ENCODE results near the gene ARHGAP42.

The ARHGAP42 gene

DNA sequence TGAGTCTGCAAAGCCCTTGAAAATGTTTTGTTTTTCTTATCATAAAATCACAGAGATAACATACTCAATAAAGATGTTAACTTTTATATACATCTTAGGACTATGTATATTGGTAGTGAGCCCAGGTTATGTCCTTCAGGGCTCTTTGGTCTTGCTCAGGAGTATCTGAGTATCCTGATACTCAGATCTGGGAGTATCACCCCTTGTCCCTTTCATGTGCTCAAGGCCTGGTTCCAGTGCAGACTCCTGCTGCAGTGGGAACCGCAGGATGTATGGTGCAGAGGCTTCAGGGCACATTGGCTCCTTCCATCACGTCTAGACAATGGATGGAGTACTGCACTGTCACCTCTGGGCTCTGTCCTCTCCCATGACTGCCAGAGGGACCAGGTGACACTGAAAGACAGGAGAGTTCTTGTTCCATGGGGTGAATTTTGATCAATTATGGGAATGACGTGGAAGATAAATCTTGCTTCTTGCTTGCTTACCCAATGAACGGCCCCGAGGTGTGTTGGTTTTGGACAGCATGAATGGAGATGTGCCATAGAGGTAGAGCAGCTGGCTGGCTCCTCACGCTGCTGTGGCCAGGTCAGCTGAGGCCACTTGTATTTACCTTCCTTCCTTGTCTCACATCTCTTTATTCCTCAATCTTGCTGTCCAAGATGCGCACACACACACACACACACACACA lies 215.5 kb downstream of the ARHGAP42 start:
- no peak for TF ChIP-seq EZH2 (IDR thresholded peaks at IDR 0.05)
- TF ChIP-seq POLR2AphosphoS5 (IDR thresholded peaks at IDR 0.05; ENCODE audit: borderline replicate concordance, low read depth, low read length) = no peak
- TF ChIP-seq FOXP2 (optimal IDR thresholded peaks at IDR 0.05; ENCODE audit: control extremely low read depth, extremely low read length, insufficient read depth) = no peak
- Histone ChIP-seq H3K36me3 (ENCODE audit: insufficient read depth, low read length) (no peaks in the 10 kb centered on the region), H3K9ac (ENCODE audit: insufficient read length) (no peak overlapping the region), H3K27ac (no peak overlapping the region), H3K4me3 (no peak overlapping the region), H3K9me3 (ENCODE audit: low read depth, low read length) (no peaks in the 10 kb centered on the region)
- no peak for DNase-seq (ENCODE audit: low read depth, low spot score)

DNA sequence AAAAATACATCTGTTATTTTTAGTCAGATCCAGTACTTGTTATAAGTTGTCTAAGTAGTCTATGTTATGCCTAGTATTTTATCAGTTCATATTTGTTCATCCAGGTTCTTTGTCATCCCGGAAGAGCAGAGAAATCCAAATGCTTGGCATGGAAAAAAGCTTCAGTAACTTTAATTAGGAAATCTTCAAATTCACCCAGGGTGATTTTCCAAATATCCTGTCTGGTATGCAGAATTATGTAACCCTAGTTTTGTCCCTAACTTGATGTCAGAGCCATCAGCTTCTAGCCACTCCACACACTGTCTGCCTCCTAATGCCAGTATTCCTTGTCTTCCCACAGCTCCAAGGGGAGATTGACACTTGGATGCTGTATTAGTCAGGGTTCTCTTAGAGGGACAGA lies 216.2 kb downstream of the ARHGAP42 start:
- Histone ChIP-seq H3K27ac (no peak overlapping the region), H3K4me3 (no peak overlapping the region), H3K9me3 (ENCODE audit: low read depth, low read length) (no peaks in the 10 kb centered on the region), H3K9ac (ENCODE audit: insufficient read length) (no peak overlapping the region), H3K36me3 (ENCODE audit: insufficient read depth, low read length) (no peaks in the 10 kb centered on the region)
- TF ChIP-seq POLR2AphosphoS5 (IDR thresholded peaks at IDR 0.05; ENCODE audit: borderline replicate concordance, low read depth, low read length) (no peak), EZH2 (IDR thresholded peaks at IDR 0.05) (no peak), FOXP2 (optimal IDR thresholded peaks at IDR 0.05; ENCODE audit: control extremely low read depth, extremely low read length, insufficient read depth) (no peak)
- no peak for DNase-seq (ENCODE audit: low read depth, low spot score)

DNA sequence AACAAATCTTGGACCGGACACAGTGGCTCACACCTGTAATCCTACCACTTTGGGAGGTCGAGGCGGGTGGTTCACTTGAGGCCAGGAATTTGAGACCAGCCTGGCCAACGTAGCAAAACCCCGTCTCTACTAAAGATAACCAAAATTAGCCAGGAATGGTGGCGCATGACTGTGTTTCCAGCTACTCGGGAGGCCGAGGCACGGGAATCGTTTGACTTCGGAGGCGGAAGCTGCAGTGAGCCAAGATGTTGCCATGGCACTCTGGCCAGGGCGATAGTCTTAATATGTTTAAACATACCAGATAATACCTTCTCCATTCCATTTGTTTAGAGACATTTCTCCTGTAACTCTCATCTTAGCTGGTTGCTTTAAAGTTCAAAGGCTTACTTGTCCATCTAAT lies 218.6 kb downstream of the ARHGAP42 start:
- H3K27ac ChIP-seq = no peak overlapping the region
- no peak for DNase-seq (ENCODE audit: low read depth, low spot score)
- TF ChIP-seq POLR2AphosphoS5 (IDR thresholded peaks at IDR 0.05; ENCODE audit: borderline replicate concordance, low read depth, low read length) (no peak), EZH2 (IDR thresholded peaks at IDR 0.05) (no peak), FOXP2 (optimal IDR thresholded peaks at IDR 0.05; ENCODE audit: control extremely low read depth, extremely low read length, insufficient read depth) (no peak)
- no peak overlapping the region for H3K4me3 ChIP-seq
- no peak overlapping the region for H3K9ac ChIP-seq (ENCODE audit: insufficient read length)
- no peaks in the 10 kb centered on the region for H3K36me3 ChIP-seq (ENCODE audit: insufficient read depth, low read length)
- H3K9me3 ChIP-seq (ENCODE audit: low read depth, low read length) = no peaks in the 10 kb centered on the region

DNA sequence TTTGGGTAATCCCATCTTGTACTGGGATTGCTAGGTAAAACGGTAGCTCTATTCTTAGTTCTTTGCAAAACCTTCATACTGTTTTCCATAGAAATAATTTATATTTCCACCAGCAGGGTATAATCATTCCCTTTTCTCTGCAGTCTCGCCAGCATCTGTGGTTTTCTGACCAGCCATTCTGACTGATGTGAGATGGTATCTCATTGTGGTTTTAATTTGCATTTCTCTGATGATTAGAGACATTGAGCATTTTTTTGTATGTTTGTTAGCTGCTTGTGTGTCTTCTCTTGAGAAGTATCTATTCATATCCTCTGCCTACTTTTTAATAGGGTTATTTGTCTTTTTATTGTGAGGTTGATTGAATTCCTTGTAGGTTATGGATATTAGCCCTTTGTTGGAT lies 221.7 kb downstream of the ARHGAP42 start:
- no peaks in the 10 kb centered on the region for H3K9me3 ChIP-seq (ENCODE audit: low read depth, low read length)
- TF ChIP-seq FOXP2 (optimal IDR thresholded peaks at IDR 0.05; ENCODE audit: control extremely low read depth, extremely low read length, insufficient read depth) (no peak), EZH2 (IDR thresholded peaks at IDR 0.05) (no peak), POLR2AphosphoS5 (IDR thresholded peaks at IDR 0.05; ENCODE audit: borderline replicate concordance, low read depth, low read length) (no peak)
- H3K36me3 ChIP-seq (ENCODE audit: insufficient read depth, low read length) = no peaks in the 10 kb centered on the region
- H3K27ac ChIP-seq = no peak overlapping the region
- no peak overlapping the region for H3K4me3 ChIP-seq
- no peak overlapping the region for H3K9ac ChIP-seq (ENCODE audit: insufficient read length)
- no peak for DNase-seq (ENCODE audit: low read depth, low spot score)

DNA sequence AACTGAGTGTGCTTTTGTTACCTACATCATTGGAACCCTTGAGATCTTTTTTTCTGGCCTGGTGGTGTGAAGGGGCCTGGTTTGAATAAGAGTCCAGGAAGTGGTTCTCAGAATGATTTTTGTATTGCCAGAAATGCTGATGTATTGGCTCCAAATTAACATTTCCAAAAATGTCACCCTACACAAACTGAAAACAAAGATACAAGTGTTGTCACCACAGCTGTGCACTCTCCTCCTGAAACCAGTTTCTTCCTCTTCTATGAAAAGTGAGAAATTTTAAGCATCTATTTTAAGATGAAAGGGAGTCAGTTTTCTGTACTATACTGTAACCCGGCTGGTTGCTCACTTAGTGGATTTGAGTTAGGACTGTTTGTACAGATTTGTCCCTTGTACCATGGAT lies 223.7 kb downstream of the ARHGAP42 start:
- DNase-seq (ENCODE audit: low read depth, low spot score) = no peak
- H3K9me3 ChIP-seq (ENCODE audit: low read depth, low read length) = no peaks in the 10 kb centered on the region
- H3K36me3 ChIP-seq (ENCODE audit: insufficient read depth, low read length) = no peaks in the 10 kb centered on the region
- H3K27ac ChIP-seq = no peak overlapping the region
- no peak overlapping the region for H3K9ac ChIP-seq (ENCODE audit: insufficient read length)
- no peak overlapping the region for H3K4me3 ChIP-seq
- TF ChIP-seq FOXP2 (optimal IDR thresholded peaks at IDR 0.05; ENCODE audit: control extremely low read depth, extremely low read length, insufficient read depth) (no peak), POLR2AphosphoS5 (IDR thresholded peaks at IDR 0.05; ENCODE audit: borderline replicate concordance, low read depth, low read length) (no peak), EZH2 (IDR thresholded peaks at IDR 0.05) (no peak)

DNA sequence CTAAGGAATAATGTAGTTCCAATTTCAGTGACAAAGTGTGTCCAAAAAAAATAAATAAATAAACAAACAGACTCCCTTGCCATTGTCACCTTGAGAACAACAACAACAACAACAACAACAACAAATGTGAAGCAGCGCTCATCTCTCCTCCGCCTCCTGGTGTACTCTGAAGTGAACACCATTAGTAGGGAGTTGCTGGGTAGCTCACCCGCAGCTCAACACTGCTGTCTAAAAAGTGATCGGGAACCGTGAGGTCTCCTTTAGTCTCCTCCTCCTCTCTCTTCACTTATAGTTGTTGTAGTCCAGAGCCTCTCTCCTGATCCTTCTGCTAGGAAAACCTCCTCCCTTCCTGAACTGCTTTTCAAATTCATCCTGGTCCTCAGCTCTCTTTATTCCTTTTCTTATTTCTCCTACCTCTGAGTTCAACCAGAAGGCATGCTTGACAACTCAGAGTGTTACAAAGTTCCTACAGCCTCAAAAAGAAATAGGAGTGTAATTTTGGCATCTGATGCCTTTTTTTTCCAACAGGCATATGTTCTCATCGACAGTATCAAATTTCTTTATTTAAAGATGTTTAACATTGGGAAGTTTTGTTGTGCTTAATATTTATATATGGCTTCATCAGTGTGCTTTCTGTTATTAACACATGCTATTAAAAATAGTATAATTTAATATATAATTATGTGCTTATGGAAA lies 227.5 kb downstream of the ARHGAP42 start:
- TF ChIP-seq FOXP2 (optimal IDR thresholded peaks at IDR 0.05; ENCODE audit: control extremely low read depth, extremely low read length, insufficient read depth) = no peak
- no peak for TF ChIP-seq EZH2 (IDR thresholded peaks at IDR 0.05)
- TF ChIP-seq POLR2AphosphoS5 (IDR thresholded peaks at IDR 0.05; ENCODE audit: borderline replicate concordance, low read depth, low read length) = no peak
- Histone ChIP-seq H3K27ac (no peak overlapping the region), H3K36me3 (ENCODE audit: insufficient read depth, low read length) (no peaks in the 10 kb centered on the region), H3K9me3 (ENCODE audit: low read depth, low read length) (no peaks in the 10 kb centered on the region), H3K9ac (ENCODE audit: insufficient read length) (no peak overlapping the region), H3K4me3 (no peak overlapping the region)
- DNase-seq (ENCODE audit: low read depth, low spot score) = no peak

DNA sequence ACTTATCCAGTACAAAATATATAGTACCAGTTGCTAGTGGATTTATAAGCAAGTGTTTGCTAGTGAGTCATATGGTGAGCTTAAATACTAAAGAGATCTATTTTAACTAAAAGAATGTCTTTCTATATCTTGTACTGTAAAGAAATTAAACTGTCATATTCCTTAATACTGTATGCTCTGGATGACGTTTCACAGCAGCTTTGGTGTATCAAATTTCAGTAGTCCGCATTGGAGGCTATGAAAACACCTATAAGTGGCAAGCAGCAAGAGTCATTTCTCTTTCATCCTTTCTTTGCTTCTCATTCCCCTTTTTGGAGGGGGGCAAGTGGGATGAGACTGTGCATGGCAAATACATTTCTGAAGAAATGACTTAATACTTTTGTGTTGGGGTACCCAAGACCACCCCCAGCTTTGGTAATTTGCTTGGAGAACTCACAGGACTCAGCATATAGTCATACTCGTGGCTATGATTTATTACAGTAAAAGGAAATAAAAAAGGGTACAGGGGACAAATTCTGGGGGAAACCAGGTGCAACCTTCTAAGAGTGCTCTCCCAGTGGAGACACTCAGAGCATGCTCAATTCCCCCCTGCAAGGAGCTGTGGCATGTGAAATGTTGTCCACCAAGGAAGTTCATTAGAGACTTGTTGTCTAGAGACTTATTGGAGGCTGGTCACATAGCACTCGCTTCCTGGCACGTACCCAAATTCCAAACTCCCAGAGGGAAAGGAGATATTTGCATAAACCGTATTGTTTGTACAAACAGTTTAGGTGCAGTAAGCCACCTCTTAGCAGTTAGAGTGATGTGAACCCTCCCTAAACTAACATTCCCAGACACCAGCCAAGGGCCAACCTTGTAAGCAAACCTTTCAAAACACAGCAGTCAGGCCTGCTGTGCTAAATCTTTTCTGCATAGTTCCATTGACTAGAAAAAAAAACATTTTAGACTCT lies 231.7 kb downstream of the ARHGAP42 start:
- no peak overlapping the region for H3K27ac ChIP-seq
- no peaks in the 10 kb centered on the region for H3K9me3 ChIP-seq (ENCODE audit: low read depth, low read length)
- H3K9ac ChIP-seq (ENCODE audit: insufficient read length) = no peak overlapping the region
- H3K4me3 ChIP-seq = no peak overlapping the region
- TF ChIP-seq POLR2AphosphoS5 (IDR thresholded peaks at IDR 0.05; ENCODE audit: borderline replicate concordance, low read depth, low read length) = no peak
- TF ChIP-seq EZH2 (IDR thresholded peaks at IDR 0.05) = no peak
- TF ChIP-seq FOXP2 (optimal IDR thresholded peaks at IDR 0.05; ENCODE audit: control extremely low read depth, extremely low read length, insufficient read depth) = no peak
- H3K36me3 ChIP-seq (ENCODE audit: insufficient read depth, low read length) = no peaks in the 10 kb centered on the region
- DNase-seq (ENCODE audit: low read depth, low spot score) = no peak

DNA sequence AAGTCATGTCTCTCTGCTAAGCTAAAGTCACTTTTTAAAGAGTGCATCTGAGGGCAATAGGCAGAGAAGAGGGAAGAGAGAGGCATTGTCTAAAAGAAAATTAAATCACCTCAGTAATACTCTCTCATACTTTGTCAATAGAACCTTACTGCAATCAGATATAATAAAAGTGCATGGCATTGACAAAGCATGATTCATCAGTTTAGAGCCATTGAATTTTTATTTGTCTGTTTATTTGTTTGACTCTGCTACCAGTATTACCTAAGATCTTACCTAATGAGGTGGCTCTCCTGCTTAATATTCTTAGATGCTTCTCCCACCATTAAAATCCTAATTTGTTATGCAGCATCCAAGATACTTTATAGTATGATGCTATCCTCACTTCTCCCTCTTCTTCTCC lies 233.5 kb downstream of the ARHGAP42 start:
- no peaks in the 10 kb centered on the region for H3K36me3 ChIP-seq (ENCODE audit: insufficient read depth, low read length)
- H3K9me3 ChIP-seq (ENCODE audit: low read depth, low read length) = no peaks in the 10 kb centered on the region
- H3K4me3 ChIP-seq = no peak overlapping the region
- no peak overlapping the region for H3K27ac ChIP-seq
- no peak for TF ChIP-seq EZH2 (IDR thresholded peaks at IDR 0.05)
- TF ChIP-seq FOXP2 (optimal IDR thresholded peaks at IDR 0.05; ENCODE audit: control extremely low read depth, extremely low read length, insufficient read depth) = no peak
- no peak for TF ChIP-seq POLR2AphosphoS5 (IDR thresholded peaks at IDR 0.05; ENCODE audit: borderline replicate concordance, low read depth, low read length)
- H3K9ac ChIP-seq (ENCODE audit: insufficient read length) = no peak overlapping the region
- no peak for DNase-seq (ENCODE audit: low read depth, low spot score)

All from SK-N-MC (cell line).